Coronary artery (tissue), 2 donors: ENCODE results near the gene DIP2A.

Source experiments
- DNase-seq: peaks from one replicate; pipeline ENCODE4 v3.0.0-alpha.2; 2017; ENCODE audit warnings: low spot score
- H3K27ac ChIP-seq, 2 donors: fragments of 200-600 bp; sonication (generic); one replicate each; pipeline ENCODE4 v1.5.1; 2016 to 2019
- H3K4me3 ChIP-seq: fragments of 200-600 bp; sonication (generic); 2 replicates; pipeline ENCODE4 v1.5.1; 2016; ENCODE audit warnings: mild to moderate bottlenecking, moderate library complexity
- TF ChIP-seq, protein P1 (sequence below): fragments of 200-600 bp; sonication (generic); IDR thresholded peaks from one replicate; pipeline ENCODE4 v1.5.1; 2019; ENCODE audit warnings: antibody characterized with exemption

DIP2A gene

DNA sequence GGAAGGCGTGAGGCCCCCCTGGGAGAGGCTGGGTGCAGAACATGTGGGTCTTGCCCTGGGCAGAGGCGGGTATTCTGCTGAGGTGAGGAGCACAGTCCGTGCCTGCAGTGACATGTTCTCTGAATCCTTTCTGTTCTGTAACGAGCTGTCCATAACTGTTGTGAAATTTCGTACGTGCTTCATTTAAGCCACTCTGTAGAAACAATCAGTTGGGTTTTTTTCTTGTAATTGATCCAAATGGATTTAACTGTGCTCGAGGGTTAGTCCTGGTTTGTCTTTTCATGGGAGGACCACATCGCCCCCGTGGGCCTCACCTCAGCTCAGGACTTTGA is 45.4 kb upstream of the DIP2A start:
- DNase-seq: no peak
- no peak overlapping the region for H3K4me3 ChIP-seq
- no peak overlapping the region for H3K27ac ChIP-seq
- TF ChIP-seq, protein P1, sequence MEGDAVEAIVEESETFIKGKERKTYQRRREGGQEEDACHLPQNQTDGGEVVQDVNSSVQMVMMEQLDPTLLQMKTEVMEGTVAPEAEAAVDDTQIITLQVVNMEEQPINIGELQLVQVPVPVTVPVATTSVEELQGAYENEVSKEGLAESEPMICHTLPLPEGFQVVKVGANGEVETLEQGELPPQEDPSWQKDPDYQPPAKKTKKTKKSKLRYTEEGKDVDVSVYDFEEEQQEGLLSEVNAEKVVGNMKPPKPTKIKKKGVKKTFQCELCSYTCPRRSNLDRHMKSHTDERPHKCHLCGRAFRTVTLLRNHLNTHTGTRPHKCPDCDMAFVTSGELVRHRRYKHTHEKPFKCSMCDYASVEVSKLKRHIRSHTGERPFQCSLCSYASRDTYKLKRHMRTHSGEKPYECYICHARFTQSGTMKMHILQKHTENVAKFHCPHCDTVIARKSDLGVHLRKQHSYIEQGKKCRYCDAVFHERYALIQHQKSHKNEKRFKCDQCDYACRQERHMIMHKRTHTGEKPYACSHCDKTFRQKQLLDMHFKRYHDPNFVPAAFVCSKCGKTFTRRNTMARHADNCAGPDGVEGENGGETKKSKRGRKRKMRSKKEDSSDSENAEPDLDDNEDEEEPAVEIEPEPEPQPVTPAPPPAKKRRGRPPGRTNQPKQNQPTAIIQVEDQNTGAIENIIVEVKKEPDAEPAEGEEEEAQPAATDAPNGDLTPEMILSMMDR: no peak

DNA sequence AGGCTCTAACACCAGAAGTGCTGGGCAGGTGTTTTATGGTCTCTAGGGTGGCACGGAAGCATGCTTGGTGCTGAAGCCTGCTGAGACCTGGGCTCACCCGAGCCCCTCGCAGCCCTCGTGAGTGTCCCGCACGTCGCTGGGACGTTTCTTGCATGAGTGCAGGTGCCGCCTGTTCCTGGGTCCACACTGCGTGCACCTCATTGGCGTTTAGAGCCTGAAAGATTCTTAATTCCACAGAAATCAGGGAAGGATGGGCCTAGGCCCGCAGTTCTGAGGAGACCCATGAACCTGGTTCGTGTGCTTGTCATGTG is 43.8 kb upstream of the DIP2A start:
- TF ChIP-seq, protein P1: no peak
- H3K4me3 ChIP-seq: no peak overlapping the region
- no peak for DNase-seq
- H3K27ac ChIP-seq: no peak overlapping the region

DNA sequence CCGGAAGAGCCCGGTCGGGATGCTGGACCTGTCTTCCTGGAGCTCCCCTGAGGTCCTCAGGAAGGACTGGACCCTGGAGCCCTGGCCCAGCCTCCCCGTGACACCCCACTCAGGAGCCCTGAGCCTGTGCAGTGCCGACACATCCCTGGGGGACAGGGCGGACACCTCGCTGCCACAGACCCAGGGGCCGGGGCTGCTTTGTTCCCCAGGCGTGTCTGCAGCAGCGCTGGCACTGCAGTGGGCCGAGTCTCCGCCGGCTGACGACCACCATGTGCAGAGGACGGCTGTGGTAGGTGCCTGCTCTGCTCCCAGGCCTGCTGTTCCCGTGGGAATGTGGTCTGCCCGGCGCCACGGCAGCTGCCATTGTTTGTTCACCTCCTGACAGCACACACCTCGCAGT is 42.1 kb upstream of the DIP2A start:
- Histone ChIP-seq H3K4me3 (no peak overlapping the region), H3K27ac (no peak overlapping the region)
- TF ChIP-seq, protein P1: no peak
- DNase-seq: no peak

DNA sequence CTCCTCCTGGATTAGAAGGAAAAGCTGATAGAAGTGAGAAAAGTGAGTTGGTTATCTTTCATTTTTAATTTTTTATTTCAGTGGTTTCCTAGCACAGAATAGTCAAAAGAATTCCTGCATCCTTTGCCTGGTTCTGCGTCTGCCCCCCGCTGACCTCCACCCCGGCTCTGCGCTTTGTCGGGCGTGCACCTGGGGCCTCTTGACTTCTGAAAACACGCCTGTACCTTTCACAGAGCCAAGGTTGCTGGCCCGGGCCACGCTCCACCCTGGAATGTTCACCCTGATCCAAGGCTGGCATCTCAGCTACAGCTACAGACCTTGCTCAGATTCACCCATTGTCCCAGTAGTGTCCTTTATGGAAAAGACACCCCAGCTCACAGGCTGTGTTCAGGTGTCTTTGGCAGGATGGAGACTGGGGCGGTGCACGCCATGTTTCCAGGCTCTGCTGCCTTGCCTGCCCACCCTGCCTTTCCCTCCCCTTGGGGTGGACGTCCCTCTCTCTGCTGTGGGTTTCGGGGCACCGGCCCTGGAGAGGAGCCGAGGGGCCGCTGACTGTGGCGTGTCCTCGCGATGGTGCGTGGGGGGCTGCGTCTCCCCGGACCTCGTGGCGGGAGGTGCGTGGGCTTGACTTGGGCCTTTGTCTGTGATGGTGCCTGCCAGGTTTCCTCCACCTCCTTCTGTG is 40.3 kb upstream of the DIP2A start:
- TF ChIP-seq, protein P1: no peak
- no peak overlapping the region for H3K4me3 ChIP-seq
- no peak for DNase-seq
- no peak overlapping the region for H3K27ac ChIP-seq

DNA sequence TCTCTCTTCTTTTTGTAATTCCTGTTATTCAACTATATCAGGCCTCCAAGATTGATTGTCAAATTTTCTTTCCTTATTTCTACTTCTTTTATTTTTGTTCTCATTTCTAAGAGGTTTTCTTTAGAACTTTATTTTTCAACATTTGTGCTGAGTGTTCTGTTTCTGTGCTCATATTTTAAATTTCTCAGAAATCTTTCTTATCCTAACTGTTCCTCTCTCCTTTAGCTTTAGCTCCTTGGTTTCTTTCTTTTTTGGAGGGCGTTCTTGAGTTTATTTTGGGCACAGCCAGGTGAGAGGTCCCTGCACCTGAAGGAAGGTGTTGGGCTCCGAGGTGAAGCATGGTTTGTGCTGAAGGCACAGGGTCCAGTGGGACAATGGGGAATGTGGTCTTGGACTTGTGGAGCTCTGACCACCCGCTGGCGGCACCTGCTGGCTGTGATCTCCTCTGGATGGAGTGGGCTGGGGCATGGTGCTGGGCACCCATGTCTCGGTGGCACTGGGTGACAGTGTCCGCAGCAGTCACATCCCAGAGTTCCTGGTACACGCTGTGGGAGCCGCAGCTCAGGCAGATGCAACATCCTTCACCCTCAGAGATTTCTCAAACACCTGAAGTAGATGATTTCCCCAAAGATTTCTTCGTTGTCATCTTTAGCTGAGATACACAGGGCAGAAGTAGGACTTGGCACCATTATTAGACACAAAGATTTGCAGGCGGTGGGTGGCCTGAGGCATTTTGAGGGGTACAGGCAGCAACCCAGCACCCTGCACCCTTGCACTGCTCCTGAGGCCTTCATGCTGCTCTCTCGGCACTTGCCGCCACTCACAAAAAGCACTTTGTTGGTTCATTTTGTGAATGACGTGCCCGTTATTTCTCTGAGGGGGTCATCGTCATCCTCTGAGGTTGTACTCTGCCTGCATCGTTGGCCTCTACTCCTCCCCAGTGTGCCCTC is 38.2 kb upstream of the DIP2A start:
- no peak for DNase-seq
- Histone ChIP-seq H3K4me3 (no peak overlapping the region), H3K27ac (no peak overlapping the region)
- TF ChIP-seq, protein P1: no peak

DNA sequence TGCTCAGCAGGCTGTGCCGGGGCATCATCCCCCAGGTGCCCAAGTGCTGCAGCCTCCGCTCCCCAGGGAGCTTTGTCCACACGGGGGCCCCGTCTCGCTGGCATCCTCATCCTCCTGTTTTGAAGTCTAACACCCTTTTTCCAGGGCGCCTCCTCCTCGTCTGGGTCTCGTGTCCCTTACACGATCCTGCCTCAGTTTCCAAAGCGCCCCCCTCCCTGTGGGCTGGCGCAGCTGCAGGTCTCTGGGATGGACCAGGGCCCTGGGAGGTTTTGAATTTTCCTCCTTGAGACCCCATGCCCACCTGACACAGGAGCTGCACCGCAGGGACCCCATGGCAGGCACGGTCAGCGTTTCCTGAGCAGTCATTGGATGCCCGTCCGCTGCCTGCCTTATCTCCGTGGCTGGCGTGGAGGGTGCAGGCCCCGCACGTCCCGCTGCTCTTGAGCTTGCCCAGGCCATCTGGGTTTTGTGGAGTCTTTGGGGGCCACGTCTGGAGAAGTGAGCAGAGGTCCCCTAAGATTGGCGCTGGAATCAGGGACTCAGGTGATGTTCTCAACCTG is 37.4 kb upstream of the DIP2A start:
- no peak for DNase-seq
- Histone ChIP-seq H3K4me3 (no peak overlapping the region), H3K27ac (no peak overlapping the region)
- TF ChIP-seq, protein P1: no peak
